ENCODE measurements around the gene ELOVL7. TPM values are rescaled to one million over a fixed set of nuclear protein-coding genes. Genes with fewer than 3 reads are reported as not detected.

ELOVL7 gene
- total and polyA plus RNA-seq, 4 donors: 0.21 to 2.3 (median 0.76) TPM

- 90% methylated on average over 1 of the region's 1 CpG for WGBS
- H3K9me3 ChIP-seq (ENCODE audit: control insufficient read depth in 4 of 4, low read length in 3 of 4): no peaks in the 10 kb centered on the region
- peaks cover 0 to 8% (median 4%) of the 10 kb centered on the region in 4 donors for H3K27me3 ChIP-seq (ENCODE audit: control insufficient read depth in 4 of 4, insufficient read depth in 4 of 4, low read length in 3 of 4)
- no peak overlapping the region for H3K9ac ChIP-seq (ENCODE audit: low read depth in 1 of 2, low read length in 2 of 2)
- H3K4me1 ChIP-seq (ENCODE audit: control insufficient read depth in 4 of 4, insufficient read depth in 4 of 4, low read length in 3 of 4): peaks cover 9 to 17% (median 12%) of the 10 kb centered on the region in 4 donors
- no peak for DNase-seq (ENCODE audit: low spot score)
- no peak overlapping the region for H3K4me3 ChIP-seq (ENCODE audit: low read depth in 1 of 3, low read length in 3 of 3)
- TF ChIP-seq FOXA1 (IDR thresholded peaks at IDR 0.05): no peak
- TF ChIP-seq EGR1 (IDR thresholded peaks at IDR 0.05; ENCODE audit: low read depth in 2 of 2): no peak
- no peak for TF ChIP-seq HNF4A (conservative IDR thresholded peaks at IDR 0.05)
- no peak for TF ChIP-seq FOXA2 (IDR thresholded peaks at IDR 0.05)
- TF ChIP-seq, protein P1, sequence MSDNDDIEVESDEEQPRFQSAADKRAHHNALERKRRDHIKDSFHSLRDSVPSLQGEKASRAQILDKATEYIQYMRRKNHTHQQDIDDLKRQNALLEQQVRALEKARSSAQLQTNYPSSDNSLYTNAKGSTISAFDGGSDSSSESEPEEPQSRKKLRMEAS (IDR thresholded peaks at IDR 0.05): no peak
- no peak overlapping the region for H3K27ac ChIP-seq (ENCODE audit: low read depth in 1 of 2, low read length in 2 of 2)
- H3K36me3 ChIP-seq (ENCODE audit: control insufficient read depth in 4 of 4, insufficient read depth in 3 of 4, low read depth in 1 of 4, low read length in 3 of 4): no peaks in the 10 kb centered on the region
Measured at GRCh38 chr5:60846298-60846697, 2.2 kb upstream of the ELOVL7 start.

GRCh38 chr5:60843386-60843935 lies 608 bp downstream of the ELOVL7 start:
- H3K4me1 ChIP-seq (ENCODE audit: control insufficient read depth in 4 of 4, insufficient read depth in 4 of 4, low read length in 3 of 4): peaks cover 9 to 17% (median 12%) of the 10 kb centered on the region in 4 donors
- no peaks in the 10 kb centered on the region for H3K9me3 ChIP-seq (ENCODE audit: control insufficient read depth in 4 of 4, low read length in 3 of 4)
- no peaks in the 10 kb centered on the region for H3K36me3 ChIP-seq (ENCODE audit: control insufficient read depth in 4 of 4, insufficient read depth in 3 of 4, low read depth in 1 of 4, low read length in 3 of 4)
- peaks cover 0 to 8% (median 4%) of the 10 kb centered on the region in 4 donors for H3K27me3 ChIP-seq (ENCODE audit: control insufficient read depth in 4 of 4, insufficient read depth in 4 of 4, low read length in 3 of 4)
- H3K27ac ChIP-seq (ENCODE audit: low read depth in 1 of 2, low read length in 2 of 2): no peak overlapping the region
- no peak for TF ChIP-seq ZBTB33 (IDR thresholded peaks at IDR 0.05)
- TF ChIP-seq JUND (IDR thresholded peaks at IDR 0.05): no peak
- no peak for TF ChIP-seq HNF4A (conservative IDR thresholded peaks at IDR 0.05)
- no peak for TF ChIP-seq TAF1 (conservative IDR thresholded peaks at IDR 0.05)
- TF ChIP-seq, protein P1 (IDR thresholded peaks at IDR 0.05): no peak
- TF ChIP-seq HNF4G (IDR thresholded peaks at IDR 0.05): no peak
- no peak for TF ChIP-seq FOXA2 (IDR thresholded peaks at IDR 0.05)
- TF ChIP-seq RAD21 (IDR thresholded peaks at IDR 0.05): no peak
- no peak for TF ChIP-seq GABPA (IDR thresholded peaks at IDR 0.05 in 1 of 2, conservative IDR thresholded peaks at IDR 0.05 in 1 of 2)
- TF ChIP-seq SP1 (IDR thresholded peaks at IDR 0.05): no peak
- no peak for TF ChIP-seq YY1 (IDR thresholded peaks at IDR 0.05)
- no peak for TF ChIP-seq EGR1 (IDR thresholded peaks at IDR 0.05; ENCODE audit: low read depth in 2 of 2)
- no peak for TF ChIP-seq RXRA (IDR thresholded peaks at IDR 0.05)
- no peak for TF ChIP-seq FOXA1 (IDR thresholded peaks at IDR 0.05)
- TF ChIP-seq, protein P2, sequence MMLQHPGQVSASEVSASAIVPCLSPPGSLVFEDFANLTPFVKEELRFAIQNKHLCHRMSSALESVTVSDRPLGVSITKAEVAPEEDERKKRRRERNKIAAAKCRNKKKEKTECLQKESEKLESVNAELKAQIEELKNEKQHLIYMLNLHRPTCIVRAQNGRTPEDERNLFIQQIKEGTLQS (IDR thresholded peaks at IDR 0.05): no peak
- no peak for TF ChIP-seq NR2F2 (IDR thresholded peaks at IDR 0.05)
- TF ChIP-seq, protein P3, sequence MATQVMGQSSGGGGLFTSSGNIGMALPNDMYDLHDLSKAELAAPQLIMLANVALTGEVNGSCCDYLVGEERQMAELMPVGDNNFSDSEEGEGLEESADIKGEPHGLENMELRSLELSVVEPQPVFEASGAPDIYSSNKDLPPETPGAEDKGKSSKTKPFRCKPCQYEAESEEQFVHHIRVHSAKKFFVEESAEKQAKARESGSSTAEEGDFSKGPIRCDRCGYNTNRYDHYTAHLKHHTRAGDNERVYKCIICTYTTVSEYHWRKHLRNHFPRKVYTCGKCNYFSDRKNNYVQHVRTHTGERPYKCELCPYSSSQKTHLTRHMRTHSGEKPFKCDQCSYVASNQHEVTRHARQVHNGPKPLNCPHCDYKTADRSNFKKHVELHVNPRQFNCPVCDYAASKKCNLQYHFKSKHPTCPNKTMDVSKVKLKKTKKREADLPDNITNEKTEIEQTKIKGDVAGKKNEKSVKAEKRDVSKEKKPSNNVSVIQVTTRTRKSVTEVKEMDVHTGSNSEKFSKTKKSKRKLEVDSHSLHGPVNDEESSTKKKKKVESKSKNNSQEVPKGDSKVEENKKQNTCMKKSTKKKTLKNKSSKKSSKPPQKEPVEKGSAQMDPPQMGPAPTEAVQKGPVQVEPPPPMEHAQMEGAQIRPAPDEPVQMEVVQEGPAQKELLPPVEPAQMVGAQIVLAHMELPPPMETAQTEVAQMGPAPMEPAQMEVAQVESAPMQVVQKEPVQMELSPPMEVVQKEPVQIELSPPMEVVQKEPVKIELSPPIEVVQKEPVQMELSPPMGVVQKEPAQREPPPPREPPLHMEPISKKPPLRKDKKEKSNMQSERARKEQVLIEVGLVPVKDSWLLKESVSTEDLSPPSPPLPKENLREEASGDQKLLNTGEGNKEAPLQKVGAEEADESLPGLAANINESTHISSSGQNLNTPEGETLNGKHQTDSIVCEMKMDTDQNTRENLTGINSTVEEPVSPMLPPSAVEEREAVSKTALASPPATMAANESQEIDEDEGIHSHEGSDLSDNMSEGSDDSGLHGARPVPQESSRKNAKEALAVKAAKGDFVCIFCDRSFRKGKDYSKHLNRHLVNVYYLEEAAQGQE (IDR thresholded peaks at IDR 0.05): no peak
- 2% methylated on average over 49 of the region's 49 CpGs for WGBS
- H3K4me3 ChIP-seq (ENCODE audit: low read depth in 1 of 3, low read length in 3 of 3): peak overlapping the region; percentile 35 to 82 (median 44)
- no peak overlapping the region for H3K9ac ChIP-seq (ENCODE audit: low read depth in 1 of 2, low read length in 2 of 2)
- DNase-seq (ENCODE audit: low spot score): no peak
